GM12892 (cell line): ENCODE data around the gene KIAA1671.

Source experiments
- DNase-seq: peaks from one replicate; pipeline ENCODE4 v3.0.0; 2011; ENCODE audit not compliant: insufficient read length
- FAIRE-seq: peaks from 2 replicates; lab custom pipeline; 2011; peaks lifted over from hg19 to GRCh38; lab: Jason Lieb, UNC
- POLR2A ChIP-seq: IDR thresholded peaks from 2 replicates; pipeline ENCODE4 v1.6.1; 2011; ENCODE audit warnings: low read depth, low read length, control low read depth
- POLR2AphosphoS5 ChIP-seq: IDR thresholded peaks from 2 replicates; pipeline ENCODE4 v1.6.1; 2011; ENCODE audit warnings: low read depth, low read length, control low read depth
- TAF1 ChIP-seq: IDR thresholded peaks from 2 replicates; pipeline ENCODE4 v1.6.1; 2011; ENCODE audit warnings: low read depth, mild to moderate bottlenecking, control low read depth, low read length, borderline replicate concordance

The KIAA1671 gene

DNA sequence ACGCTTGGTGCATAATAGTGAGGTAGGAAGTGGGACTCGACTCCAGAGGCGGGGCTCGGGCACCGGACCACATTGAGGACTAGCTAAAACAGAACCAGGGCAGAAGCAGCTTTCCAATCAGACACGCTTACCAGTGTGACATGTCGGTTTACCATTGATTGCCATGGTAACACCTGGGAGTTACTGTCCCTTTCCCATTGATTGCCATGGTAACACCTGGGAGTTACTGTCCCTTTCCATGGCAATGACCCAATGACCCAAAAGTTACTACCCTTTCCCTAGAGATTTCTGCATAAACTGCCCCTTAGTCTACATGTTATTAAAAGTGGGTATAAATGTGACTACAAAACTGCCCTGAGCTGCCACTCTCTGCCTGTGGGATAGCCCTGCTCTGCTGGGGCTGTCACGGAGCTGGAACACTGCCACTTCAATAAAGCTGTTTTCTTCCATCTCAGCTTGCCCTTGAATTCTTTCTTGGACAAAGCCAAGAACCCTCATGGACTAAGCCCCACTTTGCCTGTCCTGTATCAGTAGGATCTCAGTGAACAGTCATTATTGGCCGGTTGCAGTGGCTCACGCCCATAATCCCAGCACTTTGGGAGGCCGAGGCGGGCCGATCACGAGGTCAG lies 169.7 kb downstream of the KIAA1671 start:
- no peak for TF ChIP-seq POLR2A
- DNase-seq (no peak), FAIRE-seq (no peak)

DNA sequence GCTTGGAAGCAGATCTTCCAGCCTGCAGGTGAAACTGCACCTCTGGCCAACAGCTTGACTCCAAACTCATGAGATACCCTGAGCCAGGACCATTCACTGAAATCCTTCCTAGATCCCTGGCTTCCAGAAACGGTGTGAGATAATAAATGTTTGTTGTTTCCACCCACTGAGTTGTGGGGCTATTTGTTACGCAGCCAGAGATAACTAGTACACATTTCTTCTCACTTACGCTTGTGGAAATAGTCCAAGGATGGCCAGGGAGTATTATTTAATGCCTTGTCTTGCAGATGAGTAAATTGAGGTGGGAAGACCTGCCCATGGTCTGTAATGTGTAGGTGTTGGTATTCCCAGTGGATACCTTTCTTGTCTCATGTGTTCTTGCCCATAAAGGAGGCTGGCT lies 171.2 kb downstream of the KIAA1671 start:
- FAIRE-seq (no peak), DNase-seq (no peak)
- TF ChIP-seq TAF1 (no peak), POLR2A (no peak), POLR2AphosphoS5 (no peak)

DNA sequence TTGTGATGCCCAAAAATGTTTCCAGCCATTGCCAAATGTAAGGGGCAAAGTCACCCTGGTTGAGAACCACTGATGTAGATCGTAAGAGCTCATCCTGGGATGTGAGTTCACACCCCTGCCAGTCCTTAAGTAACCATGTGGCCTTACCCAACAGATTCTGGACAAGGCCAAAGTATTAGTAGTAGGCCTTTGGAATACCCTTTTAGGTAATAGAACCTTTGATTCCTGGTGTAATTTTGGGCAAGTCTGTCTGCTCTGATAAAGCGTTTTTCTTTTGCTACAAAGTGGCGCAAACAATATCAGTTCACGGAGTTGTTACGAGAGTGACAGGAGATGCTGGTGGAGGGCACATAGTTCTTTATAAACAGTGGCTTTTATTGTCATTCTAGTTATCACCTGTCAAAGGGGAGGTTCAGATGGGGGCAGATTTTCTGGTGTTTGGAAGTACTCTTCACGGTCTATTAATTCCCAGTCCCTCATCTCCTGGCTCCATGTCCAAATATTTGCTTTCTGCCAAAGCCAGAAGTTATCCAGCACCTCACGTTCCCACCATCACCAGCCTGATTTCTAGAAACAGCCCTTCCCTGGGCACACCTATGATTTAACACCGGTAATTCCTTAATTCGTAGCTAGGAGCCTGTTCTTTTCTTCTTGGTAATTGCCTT lies 173.3 kb downstream of the KIAA1671 start:
- FAIRE-seq (no peak), DNase-seq (no peak)
- TF ChIP-seq POLR2A: no peak
- no peak for TF ChIP-seq POLR2AphosphoS5
- no peak for TF ChIP-seq TAF1

DNA sequence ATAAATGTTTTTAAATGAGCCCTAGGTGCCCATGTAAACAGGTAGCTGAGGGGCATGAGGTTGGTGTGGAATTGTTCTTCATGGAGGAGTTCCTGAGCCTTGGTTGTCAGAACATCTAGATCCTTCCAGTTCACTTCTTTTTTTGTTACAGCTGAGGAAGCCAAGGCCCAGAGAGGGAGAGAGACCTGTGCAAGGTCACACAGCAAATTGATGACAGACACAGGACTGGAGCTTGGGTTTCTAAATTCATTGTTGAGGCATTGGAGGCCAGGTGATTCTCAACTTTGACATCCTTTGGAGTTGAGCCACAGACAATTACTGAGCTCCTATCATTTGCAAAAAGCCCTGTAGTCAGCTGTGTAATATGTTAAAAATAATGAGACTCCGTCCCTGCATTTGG lies 174.0 kb downstream of the KIAA1671 start:
- TF ChIP-seq TAF1: no peak
- no peak for TF ChIP-seq POLR2AphosphoS5
- no peak for TF ChIP-seq POLR2A
- FAIRE-seq (no peak), DNase-seq (no peak)

DNA sequence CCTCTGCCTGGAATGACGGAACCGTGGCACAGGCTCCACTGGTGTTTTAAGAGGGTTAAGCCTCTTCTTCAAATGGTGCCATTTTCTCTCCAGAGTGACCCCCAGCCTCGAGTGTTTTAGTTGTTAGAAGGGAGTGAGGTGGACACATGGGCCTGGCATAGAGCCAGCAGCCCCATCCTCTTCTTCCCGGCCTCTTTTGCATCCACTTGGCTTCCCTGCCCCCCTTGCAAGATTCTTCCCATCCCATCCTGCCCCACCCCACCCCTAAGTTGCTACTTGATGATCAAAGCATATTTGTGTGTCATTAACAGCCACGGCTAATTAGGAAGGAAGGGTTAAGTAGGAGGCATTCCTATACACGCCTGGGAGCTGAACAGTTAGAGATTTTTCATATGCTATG lies 174.8 kb downstream of the KIAA1671 start:
- FAIRE-seq (no peak), DNase-seq (no peak)
- TF ChIP-seq TAF1: no peak
- no peak for TF ChIP-seq POLR2AphosphoS5
- no peak for TF ChIP-seq POLR2A

DNA sequence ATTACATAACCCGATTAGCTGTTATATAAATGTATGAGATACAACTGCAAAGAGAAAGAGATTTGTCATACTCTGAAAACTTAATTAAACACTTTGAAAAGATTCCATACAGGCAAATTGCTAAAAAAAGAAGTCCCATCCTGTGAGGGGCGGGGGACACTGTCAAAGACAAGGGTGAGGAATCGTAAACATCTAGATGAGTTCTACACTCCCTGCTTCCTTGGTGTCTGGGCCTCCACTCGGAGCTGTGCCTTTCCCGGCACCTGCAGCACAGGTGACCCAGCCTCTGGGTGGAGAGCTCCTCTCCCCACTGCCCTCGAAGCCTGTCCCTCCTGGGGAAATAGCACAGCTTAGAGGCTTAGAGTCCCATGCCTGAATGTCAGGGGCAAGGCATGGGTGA lies 177.9 kb downstream of the KIAA1671 start:
- FAIRE-seq (no peak), DNase-seq (no peak)

DNA sequence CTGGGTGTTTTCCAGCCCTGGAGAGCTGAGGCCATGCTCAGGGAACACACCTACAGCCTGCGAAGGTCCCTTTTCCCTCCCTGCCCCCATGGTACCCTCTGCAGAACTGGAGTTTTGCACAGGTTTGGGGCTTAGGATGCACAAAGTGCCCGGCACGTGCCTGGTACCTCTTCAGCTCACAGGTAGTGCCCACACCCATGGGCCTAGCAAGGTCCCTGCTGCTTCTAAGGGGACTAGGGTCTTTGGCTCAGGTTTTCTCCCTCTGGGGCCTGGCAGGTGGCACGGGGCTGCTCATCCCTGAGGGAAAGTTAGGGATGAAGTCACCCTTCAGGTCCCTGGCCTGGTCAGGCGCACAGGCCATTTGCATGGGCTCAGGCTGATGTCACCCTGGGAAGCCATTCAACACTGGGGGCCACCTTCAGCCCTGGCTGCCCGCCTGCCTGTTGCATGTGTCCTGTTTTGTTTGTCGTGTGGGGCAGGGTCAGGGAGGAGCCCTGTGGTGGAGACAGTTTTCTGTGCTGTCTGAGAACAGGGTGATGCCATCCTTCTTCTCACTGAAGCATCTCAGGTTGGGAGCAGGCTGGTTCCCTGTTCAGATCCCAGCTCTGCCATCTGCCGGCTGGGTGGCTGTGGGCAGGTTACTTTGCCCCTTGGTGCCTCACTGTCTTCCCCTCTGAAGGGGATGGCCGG lies 178.8 kb downstream of the KIAA1671 start:
- DNase-seq (no peak), FAIRE-seq (no peak)
- TF ChIP-seq POLR2AphosphoS5 (no peak), POLR2A (no peak), TAF1 (no peak)

More for the DNA sequence above, 177.9 kb downstream of the KIAA1671 start:
- no peak for TF ChIP-seq TAF1
- no peak for TF ChIP-seq POLR2A
- no peak for TF ChIP-seq POLR2AphosphoS5

DNA sequence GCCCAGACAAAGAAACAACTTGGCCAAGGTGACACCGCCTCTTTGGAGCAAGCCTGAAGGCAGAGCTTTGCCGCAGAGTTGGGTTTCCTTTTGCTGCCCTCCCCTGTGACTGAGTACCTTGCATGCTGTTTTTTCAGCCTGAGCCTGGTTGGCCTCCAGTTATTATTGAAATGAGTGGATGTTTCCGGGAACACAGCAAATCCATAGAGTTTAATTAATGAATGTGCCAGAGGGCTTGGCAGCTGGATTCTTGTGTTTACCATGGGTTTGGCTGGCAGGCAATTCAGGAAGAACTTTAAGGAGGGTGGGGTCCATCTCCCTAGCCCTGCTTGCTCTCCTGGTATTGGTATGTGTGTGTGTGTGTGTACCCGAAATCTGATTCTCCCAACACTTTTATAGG lies 181.5 kb downstream of the KIAA1671 start:
- FAIRE-seq: no peak
- no peak for DNase-seq
- TF ChIP-seq POLR2A (no peak), TAF1 (no peak), POLR2AphosphoS5 (no peak)

DNA sequence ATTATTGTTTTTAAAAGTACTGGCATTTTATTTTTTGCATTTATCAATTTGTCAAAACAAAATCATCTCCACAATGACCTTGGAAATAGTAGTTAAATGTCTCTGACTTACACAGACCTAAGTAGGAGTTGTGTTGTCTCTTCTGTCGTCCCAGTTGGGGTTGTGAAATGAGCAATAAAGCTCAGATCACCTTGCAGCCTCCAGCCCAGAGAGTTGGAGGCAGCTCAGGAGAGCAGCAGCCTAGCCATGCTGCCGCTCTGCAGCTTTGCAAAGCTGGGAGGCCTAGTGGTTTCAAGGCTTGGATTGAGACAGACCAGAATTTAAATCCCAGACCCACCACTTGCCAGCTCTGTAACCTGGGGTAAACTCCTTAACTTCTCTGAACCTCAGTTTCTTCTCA lies 181.9 kb downstream of the KIAA1671 start:
- TF ChIP-seq TAF1: no peak
- TF ChIP-seq POLR2A: no peak
- no peak for TF ChIP-seq POLR2AphosphoS5
- DNase-seq (no peak), FAIRE-seq (no peak)

DNA sequence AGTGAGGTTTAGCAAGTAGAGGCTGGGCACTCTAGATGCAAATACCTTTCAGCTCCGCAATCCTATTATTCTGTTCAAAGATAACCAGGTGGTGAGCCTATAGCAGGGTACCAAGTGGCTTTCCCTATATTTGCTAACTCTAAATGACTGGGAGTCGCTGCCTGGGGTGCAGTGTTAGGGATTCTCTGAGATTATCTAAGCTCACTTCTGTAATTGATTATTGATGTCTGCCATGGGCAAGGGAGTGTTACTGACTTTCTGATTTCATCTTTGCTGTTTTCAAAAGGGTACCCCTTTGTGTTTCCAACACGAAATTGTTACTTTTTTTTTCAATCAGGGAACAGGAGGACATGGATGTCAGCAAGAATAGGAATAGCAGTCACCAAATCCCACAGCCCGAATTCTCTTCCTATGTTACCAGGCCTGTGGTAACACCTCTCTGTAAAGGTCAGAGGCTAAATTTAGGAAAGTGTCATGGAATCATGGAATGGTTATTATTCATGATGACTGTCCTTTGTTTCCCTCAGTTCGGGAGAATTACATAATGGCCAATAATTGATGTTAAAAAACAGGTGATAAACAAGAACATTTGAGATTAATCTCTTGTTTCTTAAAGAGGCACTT lies 184.5 kb downstream of the KIAA1671 start:
- no peak for FAIRE-seq
- TF ChIP-seq TAF1: no peak
- TF ChIP-seq POLR2AphosphoS5: no peak
- TF ChIP-seq POLR2A: no peak
- DNase-seq: no peak
